Osteocyte (in vitro differentiated cells): ENCODE results near the gene PLEKHO2. TPM values are rescaled to one million over a fixed set of nuclear protein-coding genes. Genes with fewer than 3 reads are reported as not detected.

Experiments used
- DNase-seq: peaks from one replicate; pipeline ENCODE4 v3.0.0; 2021; ENCODE audit warnings: mixed read lengths; ENCODE audit not compliant: unreplicated experiment; ENCODE audit errors: extremely low spot score
- H3K27ac Mint-ChIP-seq: one replicate; pipeline ENCODE4 v1.8.0; 2021; ENCODE audit warnings: mild to moderate bottlenecking, mixed read lengths; ENCODE audit not compliant: unreplicated experiment
- H3K27me3 Mint-ChIP-seq: one replicate; pipeline ENCODE4 v1.8.0; 2021; ENCODE audit warnings: mixed read lengths; ENCODE audit not compliant: unreplicated experiment
- H3K36me3 Mint-ChIP-seq: one replicate; pipeline ENCODE4 v1.8.0; 2021; ENCODE audit warnings: mixed read lengths; ENCODE audit not compliant: unreplicated experiment
- H3K4me1 Mint-ChIP-seq: one replicate; pipeline ENCODE4 v1.8.0; 2021; ENCODE audit warnings: mixed read lengths; ENCODE audit not compliant: unreplicated experiment
- H3K4me3 Mint-ChIP-seq: one replicate; pipeline ENCODE4 v1.8.0; 2021; ENCODE audit warnings: mild to moderate bottlenecking, moderate library complexity, mixed read lengths; ENCODE audit not compliant: unreplicated experiment
- H3K9me3 Mint-ChIP-seq: one replicate; pipeline ENCODE4 v1.8.0; 2021; ENCODE audit warnings: mixed read lengths; ENCODE audit not compliant: unreplicated experiment
- CTCF ChIP-seq: fragments of 200-600 bp; sonication (generic); IDR thresholded peaks from 2 replicates; pipeline ENCODE4 v1.5.0; 2021; ENCODE audit warnings: antibody characterized with exemption, mild to moderate bottlenecking, moderate library complexity
- total RNA-seq: library from RNA; stranded (reverse); gene quantifications from 2 replicates; pipeline ENCODE4 v1.2.1, GENCODE V29; 2021

Gene PLEKHO2
- total RNA-seq, 1 donor from 2014 or later = 24.5 TPM

- Mint-ChIP-seq H3K36me3 (peaks cover 20% of the 10 kb centered on the region), H3K4me3 (no peak overlapping the region), H3K27me3 (no peaks in the 10 kb centered on the region), H3K4me1 (peaks cover 72% of the 10 kb centered on the region), H3K27ac (no peak overlapping the region), H3K9me3 (no peaks in the 10 kb centered on the region)
- DNase-seq = no peak
- no peak for TF ChIP-seq CTCF
Observed at GRCh38 chr15:64847448-64847847, 5.7 kb downstream of the PLEKHO2 start.

- Mint-ChIP-seq H3K27ac (peak overlapping the region; percentile 50), H3K27me3 (no peaks in the 10 kb centered on the region), H3K9me3 (no peaks in the 10 kb centered on the region), H3K36me3 (peaks cover 20% of the 10 kb centered on the region), H3K4me1 (peaks cover 65% of the 10 kb centered on the region), H3K4me3 (no peak overlapping the region)
- no peak for DNase-seq
- no peak for TF ChIP-seq CTCF
Observed at GRCh38 chr15:64847876-64848716, 6.4 kb downstream of the PLEKHO2 start.

- Mint-ChIP-seq H3K36me3 (peaks cover 25% of the 10 kb centered on the region), H3K4me1 (peaks cover 61% of the 10 kb centered on the region), H3K27me3 (no peaks in the 10 kb centered on the region), H3K4me3 (no peak overlapping the region), H3K27ac (peak overlapping the region; percentile 88), H3K9me3 (no peaks in the 10 kb centered on the region)
- no peak for DNase-seq
- TF ChIP-seq CTCF = no peak
Observed at GRCh38 chr15:64850778-64851502, 9.2 kb downstream of the PLEKHO2 start.

- peaks cover 25% of the 10 kb centered on the region for H3K36me3 Mint-ChIP-seq
- no peak for TF ChIP-seq CTCF
- H3K4me1 Mint-ChIP-seq = peaks cover 64% of the 10 kb centered on the region
- H3K27ac Mint-ChIP-seq = peak overlapping the region; percentile 88
- H3K9me3 Mint-ChIP-seq = no peaks in the 10 kb centered on the region
- peak overlapping the region; percentile 52 for H3K4me3 Mint-ChIP-seq
- no peaks in the 10 kb centered on the region for H3K27me3 Mint-ChIP-seq
- DNase-seq = no peak
Observed at GRCh38 chr15:64851503-64851840, 9.8 kb downstream of the PLEKHO2 start.

- peak overlapping the region; percentile 68 for H3K27ac Mint-ChIP-seq
Observed at GRCh38 chr15:64854041-64854440, 12.3 kb downstream of the PLEKHO2 start.

More at GRCh38 chr15:64854041-64854440, 12.3 kb downstream of the PLEKHO2 start:
- no peak overlapping the region for H3K4me3 Mint-ChIP-seq
- H3K27me3 Mint-ChIP-seq = no peaks in the 10 kb centered on the region
- peaks cover 74% of the 10 kb centered on the region for H3K4me1 Mint-ChIP-seq
- DNase-seq = no peak
- no peaks in the 10 kb centered on the region for H3K9me3 Mint-ChIP-seq
- no peak for TF ChIP-seq CTCF
- H3K36me3 Mint-ChIP-seq = peaks cover 20% of the 10 kb centered on the region
